Neural progenitor cell (in vitro differentiated cells): ENCODE data around the gene CYP1A2.

Experiments
- CTCF ChIP-seq: fragments of 200-600 bp; sonication (generic); IDR thresholded peaks from 2 replicates; pipeline ENCODE4 v1.5.1; 2017; ENCODE audit warnings: antibody characterized with exemption, mild to moderate bottlenecking
- EZH2 ChIP-seq: fragments of 200-600 bp; sonication (generic); IDR thresholded peaks from 2 replicates; pipeline ENCODE4 v1.6.1; 2017; ENCODE audit warnings: antibody characterized with exemption, mild to moderate bottlenecking, moderate library complexity
- EZH2phosphoT487 ChIP-seq: fragments of 200-600 bp; sonication (generic); IDR thresholded peaks from 2 replicates; pipeline ENCODE4 v1.6.1; 2017; ENCODE audit warnings: antibody characterized with exemption

GRCh38 chr15:74783072-74783807, 34.6 kb downstream of the CYP1A2 start:
- no peak for TF ChIP-seq CTCF
- no peak for TF ChIP-seq EZH2
- no peak for TF ChIP-seq EZH2phosphoT487
